Middle frontal gyrus (tissue), 1 donor: Measurements from ENCODE around the gene LRSAM1.
"Not testable (repeated sequence)": the region's sequence is repeated elsewhere in the genome, so short reads cannot be mapped to it uniquely, and the experiment has no call there.

Source experiments
- DNase-seq: peaks from one replicate; pipeline ENCODE4 v3.0.0-alpha.2; 2015; ENCODE audit warnings: low spot score; ENCODE audit errors: extremely low spot score

The LRSAM1 gene

GRCh38 chr9:127455324-127455992, 4.1 kb downstream of the LRSAM1 start:
- DNase-seq: no peak

- DNase-seq: no peak
Observed at GRCh38 chr9:127457191-127457878, 6.0 kb downstream of the LRSAM1 start.

GRCh38 chr9:127458921-127459320, 7.6 kb downstream of the LRSAM1 start:
- no peak for DNase-seq

- no peak for DNase-seq
Observed at GRCh38 chr9:127463382-127463781, 12.1 kb downstream of the LRSAM1 start.

GRCh38 chr9:127463911-127464310, 12.6 kb downstream of the LRSAM1 start:
- no peak for DNase-seq

- not testable (repeated sequence) for DNase-seq
Observed at GRCh38 chr9:127466407-127466917, 15.2 kb downstream of the LRSAM1 start.

- no peak for DNase-seq
Observed at GRCh38 chr9:127467621-127468020, 16.3 kb downstream of the LRSAM1 start.

GRCh38 chr9:127470662-127471061, 19.4 kb downstream of the LRSAM1 start:
- DNase-seq: no peak

- DNase-seq: no peak
Observed at GRCh38 chr9:127473501-127473900, 22.2 kb downstream of the LRSAM1 start.

- no peak for DNase-seq
Observed at GRCh38 chr9:127473932-127474331, 22.6 kb downstream of the LRSAM1 start.

GRCh38 chr9:127474592-127474991, 23.3 kb downstream of the LRSAM1 start:
- DNase-seq: no peak

GRCh38 chr9:127479507-127480081, 28.3 kb downstream of the LRSAM1 start:
- DNase-seq: no peak

- no peak for DNase-seq
Observed at GRCh38 chr9:127482662-127483061, 31.4 kb downstream of the LRSAM1 start.

- DNase-seq: no peak
Observed at GRCh38 chr9:127485995-127486394, 34.7 kb downstream of the LRSAM1 start.

- no peak for DNase-seq
Observed at GRCh38 chr9:127488946-127489345, 37.6 kb downstream of the LRSAM1 start.

- no peak for DNase-seq
Observed at GRCh38 chr9:127489471-127490115, 38.3 kb downstream of the LRSAM1 start.

GRCh38 chr9:127490535-127491230, 39.4 kb downstream of the LRSAM1 start:
- DNase-seq: no peak

GRCh38 chr9:127491516-127491915, 40.2 kb downstream of the LRSAM1 start:
- no peak for DNase-seq

GRCh38 chr9:127492616-127493015, 41.3 kb downstream of the LRSAM1 start:
- no peak for DNase-seq

- no peak for DNase-seq
Observed at GRCh38 chr9:127493592-127494303, 42.4 kb downstream of the LRSAM1 start.

GRCh38 chr9:127494304-127494702, 43.0 kb downstream of the LRSAM1 start:
- no peak for DNase-seq
